HepG2 (cell line): ENCODE measurements around the gene ANAPC5. TPM values are rescaled to one million over a fixed set of nuclear protein-coding genes. Genes with fewer than 3 reads are reported as not detected.

Source experiments
- CBX5 ChIP-seq: sonication (generic); formaldehyde crosslinking; IDR thresholded peaks from 2 replicates; pipeline ENCODE4 v1.4.0; 2020; ENCODE audit warnings: missing genetic modification reagents, borderline replicate concordance
- CHD2 ChIP-seq: IDR thresholded peaks from 2 replicates; pipeline ENCODE4 v1.6.1; 2011; ENCODE audit warnings: low read depth, low read length, improper control_type of control experiment
- FOSL1 ChIP-seq: sonication (generic); formaldehyde crosslinking; IDR thresholded peaks from 2 replicates; pipeline ENCODE4 v1.9.0; 2021; ENCODE audit warnings: missing genetic modification reagents, borderline replicate concordance
- JARID2 ChIP-seq: sonication (generic); formaldehyde crosslinking; IDR thresholded peaks from 2 replicates; pipeline ENCODE4 v1.8.1; 2023; ENCODE audit warnings: missing genetic modification reagents, inconsistent platforms; ENCODE audit not compliant: insufficient replicate concordance
- KDM4B ChIP-seq: sonication (generic); formaldehyde crosslinking; IDR thresholded peaks from 2 replicates; pipeline ENCODE4 v1.4.0; 2020; ENCODE audit warnings: missing genetic modification reagents
- MAF1 ChIP-seq: sonication (generic); formaldehyde crosslinking; IDR thresholded peaks from 2 replicates; pipeline ENCODE4 v1.5.0; 2020; ENCODE audit warnings: missing genetic modification reagents, borderline replicate concordance
- MED1 ChIP-seq: sonication (generic); formaldehyde crosslinking; IDR thresholded peaks from 2 replicates; pipeline ENCODE4 v1.4.0; 2020; ENCODE audit warnings: missing genetic modification reagents
- NBN ChIP-seq: fragments of 450-650 bp; conservative IDR thresholded peaks from 2 replicates; pipeline ENCODE4 v1.6.1; 2017
- PRDM4 ChIP-seq: sonication (generic); formaldehyde crosslinking; IDR thresholded peaks from 2 replicates; pipeline ENCODE4 v1.9.0; 2021; ENCODE audit warnings: missing genetic modification reagents, borderline replicate concordance
- STAT5B ChIP-seq: sonication (generic); formaldehyde crosslinking; IDR thresholded peaks from 2 replicates; pipeline ENCODE4 v1.4.0; 2020; ENCODE audit warnings: missing genetic modification reagents
- THAP11 ChIP-seq: IDR thresholded peaks from 2 replicates; pipeline ENCODE4 v1.6.1; 2016; ENCODE audit warnings: missing biosample characterization, missing genetic modification reagents
- TP53 ChIP-seq: sonication (generic); formaldehyde crosslinking; conservative IDR thresholded peaks from 2 replicates; pipeline ENCODE4 v1.4.0; 2020; ENCODE audit warnings: missing genetic modification reagents
- ZBTB4 ChIP-seq: sonication (generic); formaldehyde crosslinking; IDR thresholded peaks from 2 replicates; pipeline ENCODE4 v1.4.0; 2020; ENCODE audit warnings: missing genetic modification reagents, mild to moderate bottlenecking, borderline replicate concordance
- ZBTB43 ChIP-seq: sonication (generic); formaldehyde crosslinking; conservative IDR thresholded peaks from 2 replicates; pipeline ENCODE4 v1.4.0; 2020; ENCODE audit warnings: missing genetic modification reagents
- ZNF276 ChIP-seq: sonication (generic); formaldehyde crosslinking; IDR thresholded peaks from 2 replicates; pipeline ENCODE4 v1.4.0; 2020; ENCODE audit warnings: mild to moderate bottlenecking, low read depth, missing genetic modification reagents
- ZNF3 ChIP-seq: IDR thresholded peaks from 2 replicates; pipeline ENCODE4 v1.7.0; 2017; ENCODE audit warnings: inconsistent platforms
- ZNF441 ChIP-seq: sonication (generic); formaldehyde crosslinking; IDR thresholded peaks from 2 replicates; pipeline ENCODE4 v1.7.0; 2021; ENCODE audit warnings: missing genetic modification reagents, borderline replicate concordance
- ZNF691 ChIP-seq: sonication (generic); formaldehyde crosslinking; IDR thresholded peaks from 2 replicates; pipeline ENCODE4 v1.4.0; 2020; ENCODE audit warnings: missing genetic modification reagents, low read depth, mild to moderate bottlenecking, borderline replicate concordance
- polyA plus RNA-seq, 8 experiments: library from polyadenylated mRNA; depleted of rRNA in 3 of 8; stranded (reverse) in 7 of 8; unstranded in 1 of 8; fragments of >200 nt; fragmentation: Illumina TruSeq in 4 of 8; extraction: Trizol in 4 of 8; gene quantifications; 2 replicates each; pipeline versions ENCODE4 v1.2.1 to v1.2.3, GENCODE V29; 2011 to 2016; ENCODE audit warnings: low read depth in 4 of 8, missing spikeins in 1 of 8, mixed read lengths in 1 of 8; ENCODE audit not compliant: insufficient read depth in 1 of 8
- total RNA-seq, 5 experiments: library from RNA; depleted of rRNA; stranded (reverse); fragments of >200 nt; fragmentation: Illumina TruSeq; extraction: Trizol; gene quantifications; 2 replicates each; pipeline ENCODE4 v1.2.3, GENCODE V29; 2016; ENCODE audit warnings: low read depth in 1 of 5

Gene ANAPC5
- total and polyA plus RNA-seq, 2 of the 13 experiments (the other 11 are each of a cell fraction or from before 2014, with no cell fraction given), result 146 to 161 TPM

- TF ChIP-seq NBN (no peak), THAP11 (CRISPR knock-in tag) (peak; percentile 84), FOSL1 (CRISPR knock-in tag) (no peak), ZNF3 (CRISPR knock-in tag) (no peak), MAF1 (CRISPR knock-in tag) (no peak; the same call in 1 of the 2 replicates), CBX5 (CRISPR knock-in tag) (no peak), ZNF691 (CRISPR knock-in tag) (peak; percentile 75; the same call in 1 of the 2 replicates), MED1 (peak; percentile 50), KDM4B (CRISPR knock-in tag) (no peak), JARID2 (CRISPR knock-in tag) (no peak), ZBTB4 (peak; percentile 20; the same call in 1 of the 2 replicates), ZNF441 (CRISPR knock-in tag) (peak; percentile 60; the same call in 1 of the 2 replicates), CHD2 (peak; percentile 34; the same call in 1 of the 2 replicates), TP53 (CRISPR knock-in tag) (no peak; the same call in 1 of the 2 replicates), ZNF276 (CRISPR knock-in tag) (peak; percentile 48; the same call in 1 of the 2 replicates), ZBTB43 (CRISPR knock-in tag) (0 out of 2 replicates have a peak, but pooled peaks have one; percentile 48), STAT5B (no peak), PRDM4 (no peak)
These were observed 47.5 kb upstream of the ANAPC5 start, which contains the start of gene RNF34 (continued) for GRCh38 chr12:121399391-121400331.
